Measurements from ENCODE around the gene ZNF805. TPM values are rescaled to one million over a fixed set of nuclear protein-coding genes. Genes with fewer than 3 reads are reported as not detected.
"Not testable (repeated sequence)": the region's sequence is repeated elsewhere in the genome, so short reads cannot be mapped to it uniquely, and the experiment has no call there.

The ZNF805 gene
- total RNA-seq, 1 donor from 2014 or later = 8.4 TPM

DNA sequence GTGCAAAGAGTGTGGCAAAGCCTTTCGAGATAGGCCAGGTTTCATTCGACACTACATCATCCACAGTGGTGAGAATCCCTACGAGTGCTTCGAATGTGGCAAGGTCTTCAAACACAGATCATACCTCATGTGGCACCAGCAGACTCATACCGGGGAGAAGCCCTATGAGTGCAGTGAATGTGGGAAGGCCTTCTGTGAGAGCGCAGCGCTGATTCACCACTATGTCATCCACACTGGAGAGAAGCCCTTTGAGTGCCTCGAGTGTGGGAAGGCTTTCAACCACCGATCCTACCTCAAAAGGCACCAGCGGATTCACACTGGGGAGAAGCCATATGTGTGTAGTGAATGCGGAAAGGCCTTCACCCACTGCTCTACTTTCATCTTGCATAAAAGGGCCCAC lies 13.3 kb downstream of the ZNF805 start:
- intact Hi-C loops (cut with DNase I); ATAC-seq (ENCODE audit: poor library complexity); DNase-seq: not testable (repeated sequence)

DNA sequence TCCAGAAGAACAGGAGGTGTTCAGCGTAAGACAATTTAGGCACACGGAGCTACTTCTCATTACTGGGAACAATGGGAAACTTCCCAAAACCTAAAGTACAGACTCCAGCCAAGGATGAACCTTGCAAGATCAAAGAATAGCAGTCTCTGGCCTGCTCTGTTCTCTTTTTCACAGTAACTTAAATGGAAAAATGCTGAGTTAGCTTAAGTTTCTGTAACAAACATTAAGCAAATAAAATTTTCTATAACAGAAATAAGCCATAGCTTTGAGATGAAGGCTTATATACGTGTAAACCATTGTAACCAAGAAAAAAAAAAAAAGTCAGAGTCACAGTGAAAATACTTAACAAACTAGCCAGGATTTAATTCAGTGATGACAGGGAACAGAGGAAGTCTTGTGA lies 21.6 kb downstream of the ZNF805 start:
- intact Hi-C loops (cut with DNase I) = no loop called here
- no peak for ATAC-seq (ENCODE audit: poor library complexity)

DNA sequence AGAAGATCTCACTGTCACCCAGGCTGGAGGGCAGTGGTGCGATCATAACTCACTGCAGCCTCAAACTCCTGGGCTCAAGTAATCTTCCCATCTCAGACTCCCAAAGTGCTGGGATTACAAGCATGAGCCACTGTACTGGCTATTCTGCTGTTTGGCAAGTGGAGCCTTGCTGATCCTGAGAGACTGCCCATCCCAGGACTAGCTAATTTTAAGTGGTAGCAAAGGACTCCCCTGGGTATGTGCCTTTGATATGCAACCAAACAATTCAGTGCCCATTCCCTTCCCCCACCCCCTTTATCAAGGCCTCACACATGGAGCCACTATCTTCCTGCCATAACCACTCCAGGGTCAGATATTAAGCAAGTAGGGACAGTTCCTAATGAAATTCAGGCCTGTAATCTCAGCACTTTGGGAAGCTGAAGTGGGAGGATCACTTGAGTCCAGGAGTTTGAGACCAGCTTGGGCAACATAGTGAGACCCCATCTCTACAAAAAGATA lies 22.9 kb downstream of the ZNF805 start:
- ATAC-seq (ENCODE audit: poor library complexity) (no peak), DNase-seq (no peak)
- intact Hi-C loops (cut with DNase I) = no loop called here

More for the DNA sequence above, 21.6 kb downstream of the ZNF805 start:
- no peak for DNase-seq

- ATAC-seq (ENCODE audit: poor library complexity) (no peak), DNase-seq (no peak)
Measured at GRCh38 chr19:57267291-57267690, 26.9 kb downstream of the ZNF805 start.

DNA sequence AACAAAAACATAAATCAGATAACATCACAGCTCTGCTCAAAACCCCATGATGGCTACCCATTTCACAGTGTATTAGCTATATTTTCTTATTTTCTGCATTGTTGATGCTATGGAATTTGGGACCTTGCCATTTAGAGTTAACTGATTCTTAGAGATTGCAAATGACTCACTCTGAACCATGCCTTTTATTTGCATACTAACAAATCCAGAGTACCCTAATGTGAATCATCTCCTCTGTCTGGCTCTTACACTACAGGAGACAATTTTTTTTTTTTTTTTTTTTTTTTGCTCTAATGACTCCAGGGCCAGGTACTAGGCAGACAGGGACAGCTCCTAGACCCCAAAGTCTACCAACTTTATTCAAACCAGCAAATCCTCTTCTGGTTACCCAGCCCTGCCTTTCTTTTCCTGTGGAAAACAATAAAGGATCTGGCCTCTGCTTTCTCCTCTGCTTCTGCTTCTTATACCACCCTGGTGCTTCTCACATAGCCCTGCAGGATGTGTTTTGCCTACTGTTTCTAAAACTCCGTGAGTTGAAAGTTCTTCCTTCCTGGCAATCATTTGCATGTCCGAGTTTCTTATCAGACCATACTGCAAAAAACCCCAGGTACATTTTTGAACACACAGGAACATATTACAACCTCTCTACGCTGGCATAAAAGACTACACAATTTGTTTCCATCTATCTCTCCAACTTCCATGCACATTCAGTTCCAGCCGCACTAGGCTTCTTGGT lies 29.3 kb downstream of the ZNF805 start:
- no peak for ATAC-seq (ENCODE audit: poor library complexity)
- no peak for DNase-seq
- intact Hi-C loops (cut with DNase I) = no loop called here

More at GRCh38 chr19:57267291-57267690, 26.9 kb downstream of the ZNF805 start:
- intact Hi-C loops (cut with DNase I) = no loop called here

DNA sequence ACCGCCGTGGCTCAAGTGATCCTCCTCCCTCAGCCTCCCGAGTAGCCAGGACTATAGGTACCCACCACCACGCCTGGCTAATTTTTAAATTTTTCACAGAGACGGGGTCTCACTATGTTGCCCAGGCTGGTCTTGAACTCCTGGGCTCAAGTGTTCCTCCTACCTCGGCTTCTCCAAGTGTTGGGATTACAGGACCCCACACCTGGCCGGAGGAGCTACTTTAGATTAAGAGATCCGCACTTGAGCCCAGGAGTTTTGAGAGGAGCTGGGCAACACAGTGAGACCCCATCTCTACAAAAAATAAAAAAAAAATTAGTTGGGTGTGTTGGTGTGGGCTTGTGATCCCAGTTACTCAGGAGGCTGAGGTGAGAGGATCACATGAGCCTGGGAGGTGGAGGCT lies 30.8 kb downstream of the ZNF805 start:
- ATAC-seq (ENCODE audit: poor library complexity) = no peak
- intact Hi-C loops (cut with DNase I) = no loop called here
- no peak for DNase-seq

GRCh38 chr19:57273014-57273413 lies 32.6 kb downstream of the ZNF805 start:
- intact Hi-C loops (cut with DNase I) = no loop called here
- DNase-seq = no peak
- ATAC-seq (ENCODE audit: poor library complexity) = no peak

- ATAC-seq (ENCODE audit: poor library complexity) (no peak), DNase-seq (no peak)
- intact Hi-C loops (cut with DNase I) = no loop called here
Measured at GRCh38 chr19:57276430-57276829, 36.0 kb downstream of the ZNF805 start.

- ATAC-seq (ENCODE audit: poor library complexity); intact Hi-C loops (cut with DNase I); DNase-seq: not testable (repeated sequence)
Measured at GRCh38 chr19:57278481-57278880, 38.0 kb downstream of the ZNF805 start.

- intact Hi-C loops (cut with DNase I) = loop anchor here (2.0 to 5.0 kb wide), 2 partner anchors 39 to 73 kb away; partner anchors contain the start of genes ZNF304 and ZNF805
- ATAC-seq (ENCODE audit: poor library complexity) (peak; percentile 97), DNase-seq (peak; percentile 93)
Measured at GRCh38 chr19:57279418-57280164, 39.2 kb downstream of the ZNF805 start.

- peak; percentile 98 for ATAC-seq (ENCODE audit: poor library complexity)
- peak; percentile 98 for DNase-seq
- intact Hi-C loops (cut with DNase I) = loop anchor here (2.0 to 5.0 kb wide), 2 partner anchors 40 to 72 kb away; partner anchors contain the start of genes ZNF304 and ZNF805
Measured at GRCh38 chr19:57280165-57280961, 39.9 kb downstream of the ZNF805 start, which contains the start of gene ZNF460. Gene ZNF460, plus strand, starts transcription at chr19:57280485. Its CDS starts 322 bp downstream, at chr19:57280807.

GRCh38 chr19:57280962-57281400 lies 40.5 kb downstream of the ZNF805 start:
- intact Hi-C loops (cut with DNase I) = loop anchor here (2.0 to 5.0 kb wide), 2 partner anchors 40 to 71 kb away; partner anchors contain the start of genes ZNF304 and ZNF805
- ATAC-seq (ENCODE audit: poor library complexity) = no peak
- DNase-seq = no peak

- intact Hi-C loops (cut with DNase I) = loop anchor here (5.0 kb wide), 1 partner anchor 70 kb away; the partner anchor contains the start of gene ZNF304
- no peak for DNase-seq
- no peak for ATAC-seq (ENCODE audit: poor library complexity)
Measured at GRCh38 chr19:57282011-57282643, 41.7 kb downstream of the ZNF805 start.

GRCh38 chr19:57288373-57288772 lies 47.9 kb downstream of the ZNF805 start:
- DNase-seq = no peak
- no peak for ATAC-seq (ENCODE audit: poor library complexity)
- intact Hi-C loops (cut with DNase I) = no loop called here

DNA sequence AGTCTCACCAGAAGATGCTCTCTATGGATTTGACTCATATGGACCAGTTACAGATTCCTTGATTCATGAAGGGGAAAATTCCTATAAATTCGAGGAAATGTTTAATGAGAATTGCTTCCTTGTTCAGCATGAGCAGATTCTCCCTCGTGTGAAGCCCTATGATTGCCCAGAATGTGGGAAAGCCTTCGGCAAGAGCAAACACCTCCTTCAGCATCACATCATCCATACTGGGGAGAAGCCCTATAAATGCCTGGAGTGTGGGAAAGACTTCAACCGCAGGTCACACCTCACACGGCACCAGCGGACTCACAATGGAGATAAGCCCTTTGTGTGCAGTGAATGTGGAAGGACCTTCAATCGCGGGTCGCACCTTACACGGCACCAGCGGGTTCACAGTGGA lies 50.5 kb downstream of the ZNF805 start:
- DNase-seq (no peak), ATAC-seq (ENCODE audit: poor library complexity) (no peak)
- intact Hi-C loops (cut with DNase I) = no loop called here

GRCh38 chr19:57292547-57292946 lies 52.1 kb downstream of the ZNF805 start:
- intact Hi-C loops (cut with DNase I) = no loop called here
- no peak for DNase-seq
- ATAC-seq (ENCODE audit: poor library complexity) = no peak

DNA sequence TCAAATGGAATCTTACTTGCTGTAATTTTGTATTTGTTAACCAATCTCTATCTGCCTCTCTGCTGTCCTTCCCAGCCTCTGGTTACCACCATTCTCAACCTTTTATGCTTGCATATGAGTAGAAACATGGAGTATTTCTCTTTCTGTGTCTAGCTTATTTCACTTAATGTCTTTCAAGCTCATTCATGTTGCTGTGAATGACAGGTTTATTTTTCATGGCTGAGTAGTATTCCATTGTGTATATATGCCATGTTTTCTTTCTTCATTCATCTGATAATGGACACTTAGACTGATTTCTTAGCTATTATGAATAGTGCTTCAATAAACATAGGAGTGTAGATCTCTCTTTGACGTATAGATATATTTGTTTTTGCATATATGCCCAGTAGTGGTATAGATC lies 53.3 kb downstream of the ZNF805 start:
- no peak for DNase-seq
- intact Hi-C loops (cut with DNase I) = no loop called here
- ATAC-seq (ENCODE audit: poor library complexity) = no peak

GRCh38 chr19:57302020-57302465 lies 61.6 kb downstream of the ZNF805 start:
- ATAC-seq (ENCODE audit: poor library complexity) = peak; percentile 43
- intact Hi-C loops (cut with DNase I) = no loop called here
- DNase-seq = no peak
